ENCODE data around the gene RHOD.

The RHOD gene

GRCh38 chr11:67066333-67066709, 9.7 kb downstream of the RHOD start:
- no CpG with 5 or more reads among the region's 3 CpGs for WGBS, 2 donors (ENCODE audit: extremely low coverage in 2 of 2, insufficient read length in 2 of 2, insufficient replicate concordance in 1 of 2)
- Histone ChIP-seq H3K9ac (ENCODE audit: low read depth, low read length, poor library complexity) (no peak overlapping the region), H2BK5ac (ENCODE audit: low read length) (no peak overlapping the region), H2AK5ac (ENCODE audit: low read depth, low read length) (no peak overlapping the region), H2BK12ac (ENCODE audit: low read length) (no peak overlapping the region), H3K79me1 (ENCODE audit: low read depth, low read length) (no peaks in the 10 kb centered on the region), H2AFZ (ENCODE audit: low read length) (no peak overlapping the region), H3K18ac (ENCODE audit: low read length) (no peak overlapping the region), H3K4me2 (ENCODE audit: insufficient read depth, low read length, poor library complexity, severe bottlenecking) (no peak overlapping the region), H3K9me3 (replicated peaks in 1 of 2; ENCODE audit: control insufficient read depth in 2 of 2, insufficient read depth in 1 of 2, low read depth in 1 of 2, low read length in 2 of 2) (no peaks in the 10 kb centered on the region), H2BK15ac (ENCODE audit: low read length) (no peak overlapping the region), H3K14ac (ENCODE audit: low read length) (no peak overlapping the region), H4K91ac (ENCODE audit: low read depth, low read length, poor library complexity) (no peak overlapping the region), H3K27me3 (ENCODE audit: control insufficient read depth in 3 of 3, insufficient read depth in 3 of 3, low read depth in 1 of 3, low read length in 3 of 3) (peaks cover 0 to 21% (median 0%) of the 10 kb centered on the region in 3 experiments), H3K23ac (ENCODE audit: low read depth, low read length, poor library complexity) (no peak overlapping the region), H2BK120ac (ENCODE audit: low read depth, low read length) (no peak overlapping the region), H3K4ac (ENCODE audit: low read length) (no peak overlapping the region), H3K4me3 (ENCODE audit: low read length in 2 of 2) (no peak overlapping the region), H3K4me1 (ENCODE audit: control insufficient read depth in 2 of 2, insufficient read depth in 1 of 2, low read depth in 1 of 2, low read length in 2 of 2) (no peaks in the 10 kb centered on the region), H3K27ac (replicated peaks; ENCODE audit: low read length) (no peak overlapping the region), H4K8ac (ENCODE audit: low read depth, low read length) (no peak overlapping the region), H3K36me3 (replicated peaks in 1 of 2; ENCODE audit: control insufficient read depth in 2 of 2, insufficient read depth in 2 of 2, low read length in 2 of 2) (no peaks in the 10 kb centered on the region)
- no peak for DNase-seq (ENCODE audit: low spot score)

- Histone ChIP-seq H3K23ac (ENCODE audit: low read depth, low read length, poor library complexity) (peak overlapping the region; percentile 80), H3K4me2 (ENCODE audit: insufficient read depth, low read length, poor library complexity, severe bottlenecking) (peak overlapping the region; percentile 76), H4K8ac (ENCODE audit: low read depth, low read length) (no peak overlapping the region), H3K18ac (ENCODE audit: low read length) (peak overlapping the region; percentile 95), H3K9ac (ENCODE audit: low read depth, low read length, poor library complexity) (peak overlapping the region; percentile 63), H3K9me3 (replicated peaks in 1 of 2; ENCODE audit: control insufficient read depth in 2 of 2, insufficient read depth in 1 of 2, low read depth in 1 of 2, low read length in 2 of 2) (no peaks in the 10 kb centered on the region), H3K4me1 (ENCODE audit: control insufficient read depth in 2 of 2, insufficient read depth in 1 of 2, low read depth in 1 of 2, low read length in 2 of 2) (no peaks in the 10 kb centered on the region), H2BK120ac (ENCODE audit: low read depth, low read length) (no peak overlapping the region), H3K36me3 (replicated peaks in 1 of 2; ENCODE audit: control insufficient read depth in 2 of 2, insufficient read depth in 2 of 2, low read length in 2 of 2) (no peaks in the 10 kb centered on the region), H2BK15ac (ENCODE audit: low read length) (peak overlapping the region; percentile 67), H3K79me1 (ENCODE audit: low read depth, low read length) (no peaks in the 10 kb centered on the region), H3K4ac (ENCODE audit: low read length) (no peak overlapping the region), H2BK5ac (ENCODE audit: low read length) (peak overlapping the region; percentile 87), H3K14ac (ENCODE audit: low read length) (peak overlapping the region; percentile 94), H2AK5ac (ENCODE audit: low read depth, low read length) (peak overlapping the region; percentile 21), H3K27me3 (ENCODE audit: control insufficient read depth in 3 of 3, insufficient read depth in 3 of 3, low read depth in 1 of 3, low read length in 3 of 3) (peaks cover 0 to 28% (median 0%) of the 10 kb centered on the region in 3 experiments), H3K4me3 (ENCODE audit: low read length in 2 of 2) (peak overlapping the region; percentile 37 to 73), H4K91ac (ENCODE audit: low read depth, low read length, poor library complexity) (peak overlapping the region; percentile 53), H3K27ac (replicated peaks; ENCODE audit: low read length) (no peak overlapping the region), H2AFZ (ENCODE audit: low read length) (peak overlapping the region; percentile 98), H2BK12ac (ENCODE audit: low read length) (peak overlapping the region; percentile 94)
- peak; percentile 69 for DNase-seq (ENCODE audit: low spot score)
- no CpG with 5 or more reads among the region's 53 CpGs for WGBS, 2 donors (ENCODE audit: extremely low coverage in 2 of 2, insufficient read length in 2 of 2, insufficient replicate concordance in 1 of 2)
These were observed 15.0 kb downstream of the RHOD start for GRCh38 chr11:67071420-67072284.

- no peak overlapping the region for H3K9ac ChIP-seq (ENCODE audit: low read depth, low read length, poor library complexity)
- H2BK5ac ChIP-seq (ENCODE audit: low read length) = no peak overlapping the region
- H3K18ac ChIP-seq (ENCODE audit: low read length) = no peak overlapping the region
- no peak overlapping the region for H4K91ac ChIP-seq (ENCODE audit: low read depth, low read length, poor library complexity)
- H2BK12ac ChIP-seq (ENCODE audit: low read length) = no peak overlapping the region
- H3K4me2 ChIP-seq (ENCODE audit: insufficient read depth, low read length, poor library complexity, severe bottlenecking) = no peak overlapping the region
- no peak overlapping the region for H2BK120ac ChIP-seq (ENCODE audit: low read depth, low read length)
- H3K9me3 ChIP-seq (replicated peaks in 1 of 2; ENCODE audit: control insufficient read depth in 2 of 2, insufficient read depth in 1 of 2, low read depth in 1 of 2, low read length in 2 of 2) = no peaks in the 10 kb centered on the region
- no peaks in the 10 kb centered on the region for H3K4me1 ChIP-seq (ENCODE audit: control insufficient read depth in 2 of 2, insufficient read depth in 1 of 2, low read depth in 1 of 2, low read length in 2 of 2)
- no peak for DNase-seq (ENCODE audit: low spot score)
- peaks cover 0 to 28% (median 0%) of the 10 kb centered on the region in 3 experiments for H3K27me3 ChIP-seq (ENCODE audit: control insufficient read depth in 3 of 3, insufficient read depth in 3 of 3, low read depth in 1 of 3, low read length in 3 of 3)
- no peaks in the 10 kb centered on the region for H3K36me3 ChIP-seq (replicated peaks in 1 of 2; ENCODE audit: control insufficient read depth in 2 of 2, insufficient read depth in 2 of 2, low read length in 2 of 2)
- H3K4me3 ChIP-seq (ENCODE audit: low read length in 2 of 2) = no peak overlapping the region
- H2BK15ac ChIP-seq (ENCODE audit: low read length) = no peak overlapping the region
- H2AK5ac ChIP-seq (ENCODE audit: low read depth, low read length) = no peak overlapping the region
- no peak overlapping the region for H3K23ac ChIP-seq (ENCODE audit: low read depth, low read length, poor library complexity)
- H3K4ac ChIP-seq (ENCODE audit: low read length) = no peak overlapping the region
- no peak overlapping the region for H2AFZ ChIP-seq (ENCODE audit: low read length)
- no peak overlapping the region for H3K27ac ChIP-seq (replicated peaks; ENCODE audit: low read length)
- no peaks in the 10 kb centered on the region for H3K79me1 ChIP-seq (ENCODE audit: low read depth, low read length)
- no peak overlapping the region for H3K14ac ChIP-seq (ENCODE audit: low read length)
- H4K8ac ChIP-seq (ENCODE audit: low read depth, low read length) = no peak overlapping the region
- WGBS, 2 donors (ENCODE audit: extremely low coverage in 2 of 2, insufficient read length in 2 of 2, insufficient replicate concordance in 1 of 2) = no CpG with 5 or more reads among the region's 11 CpGs
These were observed 15.6 kb downstream of the RHOD start for GRCh38 chr11:67072295-67072694.

- no CpG with 5 or more reads among the region's 9 CpGs for WGBS, 2 donors (ENCODE audit: extremely low coverage in 2 of 2, insufficient read length in 2 of 2, insufficient replicate concordance in 1 of 2)
- H2AFZ ChIP-seq (ENCODE audit: low read length) = no peak overlapping the region
- no peak overlapping the region for H3K23ac ChIP-seq (ENCODE audit: low read depth, low read length, poor library complexity)
- H2AK5ac ChIP-seq (ENCODE audit: low read depth, low read length) = no peak overlapping the region
- H2BK120ac ChIP-seq (ENCODE audit: low read depth, low read length) = no peak overlapping the region
- H4K8ac ChIP-seq (ENCODE audit: low read depth, low read length) = no peak overlapping the region
- H3K27ac ChIP-seq (replicated peaks; ENCODE audit: low read length) = no peak overlapping the region
- no peaks in the 10 kb centered on the region for H3K36me3 ChIP-seq (replicated peaks in 1 of 2; ENCODE audit: control insufficient read depth in 2 of 2, insufficient read depth in 2 of 2, low read length in 2 of 2)
- H3K9me3 ChIP-seq (replicated peaks in 1 of 2; ENCODE audit: control insufficient read depth in 2 of 2, insufficient read depth in 1 of 2, low read depth in 1 of 2, low read length in 2 of 2) = no peaks in the 10 kb centered on the region
- no peak overlapping the region for H3K4ac ChIP-seq (ENCODE audit: low read length)
- no peak overlapping the region for H3K9ac ChIP-seq (ENCODE audit: low read depth, low read length, poor library complexity)
- no peak overlapping the region for H4K91ac ChIP-seq (ENCODE audit: low read depth, low read length, poor library complexity)
- H2BK15ac ChIP-seq (ENCODE audit: low read length) = no peak overlapping the region
- H3K27me3 ChIP-seq (ENCODE audit: control insufficient read depth in 3 of 3, insufficient read depth in 3 of 3, low read depth in 1 of 3, low read length in 3 of 3) = peaks cover 0 to 31% (median 0%) of the 10 kb centered on the region in 3 experiments
- no peak overlapping the region for H3K4me3 ChIP-seq (ENCODE audit: low read length in 2 of 2)
- H3K18ac ChIP-seq (ENCODE audit: low read length) = no peak overlapping the region
- no peak overlapping the region for H2BK12ac ChIP-seq (ENCODE audit: low read length)
- no peak overlapping the region for H2BK5ac ChIP-seq (ENCODE audit: low read length)
- H3K4me2 ChIP-seq (ENCODE audit: insufficient read depth, low read length, poor library complexity, severe bottlenecking) = no peak overlapping the region
- H3K14ac ChIP-seq (ENCODE audit: low read length) = no peak overlapping the region
- H3K4me1 ChIP-seq (ENCODE audit: control insufficient read depth in 2 of 2, insufficient read depth in 1 of 2, low read depth in 1 of 2, low read length in 2 of 2) = no peaks in the 10 kb centered on the region
- no peak for DNase-seq (ENCODE audit: low spot score)
- H3K79me1 ChIP-seq (ENCODE audit: low read depth, low read length) = no peaks in the 10 kb centered on the region
These were observed 17.3 kb downstream of the RHOD start for GRCh38 chr11:67073908-67074307.
